Caco-2 (cell line): ENCODE measurements around the gene VOPP1. TPM values are rescaled to one million over a fixed set of nuclear protein-coding genes. Genes with fewer than 3 reads are reported as not detected.

Experiments
- BruUV-seq: library from RNA; stranded (reverse); fragments of 400-500 nt; replicated peaks from 2 replicates; lab custom pipeline; 2021; lab: Mats Ljungman, UMichigan
- CTCF ChIA-PET: fragments of 300-600 bp; sonication (Branson Sonifier 250); formaldehyde crosslinking; loops from one replicate; lab custom pipeline; 2022; ENCODE audit warnings: antibody characterized with exemption; lab: Charles Lee
- POLR2A ChIA-PET: fragments of 300-600 bp; sonication (Branson Sonifier 250); formaldehyde crosslinking; loops from one replicate; lab custom pipeline; 2022; ENCODE audit warnings: antibody characterized with exemption; lab: Charles Lee
- DNase-seq, 2 experiments: peaks; one replicate each; pipeline versions ENCODE4 v3.0.0 to v3.0.0-alpha.2; 2020 to 2022
- H3K27me3 ChIP-seq: replicated peaks from 2 replicates; pipeline ENCODE4 v1.6.0; 2011; ENCODE audit warnings: low read length; ENCODE audit not compliant: control insufficient read depth, insufficient read depth
- H3K36me3 ChIP-seq: 2 replicates; pipeline ENCODE4 v1.5.1; 2011; ENCODE audit warnings: low read length; ENCODE audit not compliant: control insufficient read depth, insufficient read depth
- H3K4me1 ChIP-seq: fragments of 250-450 bp; sonication (Bioruptor Pico); 2 replicates; pipeline ENCODE4 v1.5.1; 2020; ENCODE audit warnings: mild to moderate bottlenecking
- H3K4me3 ChIP-seq: 2 replicates; pipeline ENCODE4 v1.5.1; 2011; ENCODE audit warnings: low read depth, mild to moderate bottlenecking, control low read depth, low read length
- H3K9me3 ChIP-seq: fragments of 250-450 bp; sonication (Bioruptor Pico); 2 replicates; pipeline ENCODE4 v1.5.1; 2020; ENCODE audit warnings: mild to moderate bottlenecking, moderate library complexity
- H3K27ac Mint-ChIP-seq: one replicate; pipeline ENCODE4 v1.8.0; 2022; ENCODE audit warnings: mixed read lengths; ENCODE audit not compliant: unreplicated experiment
- H3K27me3 Mint-ChIP-seq: one replicate; pipeline ENCODE4 v1.8.0; 2022; ENCODE audit warnings: mixed read lengths; ENCODE audit not compliant: insufficient read depth, unreplicated experiment
- H3K36me3 Mint-ChIP-seq: one replicate; pipeline ENCODE4 v1.8.0; 2022; ENCODE audit warnings: mild to moderate bottlenecking, mixed read lengths; ENCODE audit not compliant: insufficient read depth, unreplicated experiment
- H3K4me1 Mint-ChIP-seq: one replicate; pipeline ENCODE4 v1.8.0; 2022; ENCODE audit warnings: low read depth, mixed read lengths; ENCODE audit not compliant: unreplicated experiment
- H3K4me3 Mint-ChIP-seq: one replicate; pipeline ENCODE4 v1.8.0; 2022; ENCODE audit warnings: mild to moderate bottlenecking, moderate library complexity, mixed read lengths; ENCODE audit not compliant: unreplicated experiment
- H3K9me3 Mint-ChIP-seq: one replicate; pipeline ENCODE4 v1.8.0; 2022; ENCODE audit warnings: mixed read lengths; ENCODE audit not compliant: unreplicated experiment
- intact Hi-C: fragments of 100-400 bp; cut with micrococcal nuclease; formaldehyde crosslinking; loops from one replicate; pipeline ENCODE4 v1.10.0; 2022; ENCODE audit not compliant: unreplicated experiment
- total RNA-seq: library from RNA; stranded (reverse); gene quantifications from 2 replicates; pipeline ENCODE4 v1.2.3, GENCODE V29; 2022
- TF ChIP-seq, protein P1 (sequence below), 2 experiments: fragments of 200-600 bp in 1 of 2; IDR thresholded peaks; 1 replicate in 1 of 2; 2 replicates in 1 of 2; pipeline versions ENCODE4 v1.5.1 to v1.8.0; 2011 to 2022; ENCODE audit warnings: antibody characterized with exemption in 1 of 2, control low read depth in 1 of 2, inconsistent platforms in 1 of 2, low read depth in 1 of 2, low read length in 1 of 2, mild to moderate bottlenecking in 1 of 2, moderate library complexity in 1 of 2; ENCODE audit not compliant: insufficient read depth in 1 of 2, severe bottlenecking in 1 of 2, unreplicated experiment in 1 of 2

Gene VOPP1
- total RNA-seq, 1 experiment from 2014 or later: 46.8 TPM

DNA sequence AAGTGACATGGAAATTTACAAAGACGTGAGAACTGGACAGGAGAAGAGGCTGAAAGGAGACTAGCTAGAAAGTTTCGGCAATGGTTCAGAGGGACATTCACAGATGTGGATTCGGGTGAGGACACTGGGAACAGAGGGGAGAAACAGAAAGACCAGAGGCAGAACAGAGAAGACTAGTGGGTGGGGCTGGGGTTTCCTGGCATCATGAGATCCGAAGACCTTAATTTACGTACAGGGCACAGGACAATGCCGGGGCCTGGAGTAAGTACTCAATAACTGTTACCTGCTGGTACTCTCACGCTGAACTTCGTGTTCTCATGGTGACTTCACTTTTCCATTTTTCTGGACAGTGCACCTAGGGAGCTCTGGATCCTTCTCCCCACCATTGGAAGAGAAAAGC, 53.5 kb downstream of the VOPP1 start:
- intact Hi-C loops: loop anchor here (10.0 kb wide), 1 partner anchor 84 kb away; no protein-coding TSS in a partner anchor
- Mint-ChIP-seq H3K4me1 (no peaks in the 10 kb centered on the region), H3K4me3 (no peak overlapping the region), H3K27me3 (no peaks in the 10 kb centered on the region), H3K9me3 (no peaks in the 10 kb centered on the region), H3K27ac (no peak overlapping the region), H3K36me3 (no peaks in the 10 kb centered on the region)
- ChIA-PET CTCF (no interaction called here), POLR2A (no interaction called here)
- no peak for DNase-seq
- Histone ChIP-seq H3K4me1 (no peaks in the 10 kb centered on the region), H3K4me3 (no peak overlapping the region), H3K9me3 (no peaks in the 10 kb centered on the region), H3K36me3 (no peaks in the 10 kb centered on the region; the same call in 1 of the 2 replicates), H3K27me3 (no peaks in the 10 kb centered on the region)
- TF ChIP-seq, protein P1, sequence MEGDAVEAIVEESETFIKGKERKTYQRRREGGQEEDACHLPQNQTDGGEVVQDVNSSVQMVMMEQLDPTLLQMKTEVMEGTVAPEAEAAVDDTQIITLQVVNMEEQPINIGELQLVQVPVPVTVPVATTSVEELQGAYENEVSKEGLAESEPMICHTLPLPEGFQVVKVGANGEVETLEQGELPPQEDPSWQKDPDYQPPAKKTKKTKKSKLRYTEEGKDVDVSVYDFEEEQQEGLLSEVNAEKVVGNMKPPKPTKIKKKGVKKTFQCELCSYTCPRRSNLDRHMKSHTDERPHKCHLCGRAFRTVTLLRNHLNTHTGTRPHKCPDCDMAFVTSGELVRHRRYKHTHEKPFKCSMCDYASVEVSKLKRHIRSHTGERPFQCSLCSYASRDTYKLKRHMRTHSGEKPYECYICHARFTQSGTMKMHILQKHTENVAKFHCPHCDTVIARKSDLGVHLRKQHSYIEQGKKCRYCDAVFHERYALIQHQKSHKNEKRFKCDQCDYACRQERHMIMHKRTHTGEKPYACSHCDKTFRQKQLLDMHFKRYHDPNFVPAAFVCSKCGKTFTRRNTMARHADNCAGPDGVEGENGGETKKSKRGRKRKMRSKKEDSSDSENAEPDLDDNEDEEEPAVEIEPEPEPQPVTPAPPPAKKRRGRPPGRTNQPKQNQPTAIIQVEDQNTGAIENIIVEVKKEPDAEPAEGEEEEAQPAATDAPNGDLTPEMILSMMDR (IDR thresholded peaks at IDR 0.05; ENCODE audit: insufficient read depth in 1 of 2, low read depth in 1 of 2, low read length in 1 of 2, severe bottlenecking in 1 of 2, unreplicated experiment in 1 of 2): no peak
- BruUV-seq: no TSS peak

DNA sequence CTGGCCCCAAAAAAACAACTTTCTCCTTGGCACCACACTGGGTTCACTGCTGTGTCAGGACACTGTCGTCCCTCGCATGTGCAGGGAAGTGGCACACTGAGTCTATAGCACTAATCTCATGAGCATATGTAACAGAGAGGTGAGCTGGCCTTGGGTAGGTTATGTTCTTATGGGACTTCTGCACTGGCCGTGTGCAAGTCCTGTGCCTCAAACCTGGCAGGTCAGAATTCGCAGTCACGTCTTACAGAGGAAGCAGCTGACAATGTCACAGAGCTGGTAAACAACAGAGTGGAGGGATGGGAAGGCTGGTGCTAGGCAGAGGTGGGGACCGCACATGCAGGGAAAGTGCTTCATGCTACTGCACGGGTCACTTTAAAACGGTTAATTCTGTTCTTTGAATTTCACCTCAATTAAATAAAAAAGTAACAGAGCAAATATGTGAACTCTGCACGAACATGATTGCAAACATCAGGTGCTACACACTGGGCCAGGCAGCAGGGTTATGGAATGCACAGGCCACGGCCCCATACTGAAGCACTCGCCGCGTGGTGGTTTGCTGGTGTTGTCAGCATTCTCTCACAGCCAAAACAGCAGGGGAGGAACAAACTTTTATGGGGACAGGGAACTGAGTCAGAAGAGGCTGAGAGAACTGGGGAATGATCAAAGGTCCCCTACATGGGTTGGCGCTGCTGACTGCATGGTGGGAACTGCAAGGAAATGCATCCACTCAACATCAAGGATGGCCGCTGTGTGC, 54.2 kb downstream of the VOPP1 start:
- H3K27ac Mint-ChIP-seq: no peak overlapping the region
- Histone ChIP-seq H3K36me3 (no peaks in the 10 kb centered on the region; the same call in 1 of the 2 replicates), H3K4me3 (no peak overlapping the region), H3K9me3 (no peaks in the 10 kb centered on the region), H3K4me1 (no peaks in the 10 kb centered on the region), H3K27me3 (no peaks in the 10 kb centered on the region)
- CTCF ChIA-PET: no interaction called here
- TF ChIP-seq, protein P1 (IDR thresholded peaks at IDR 0.05; ENCODE audit: insufficient read depth in 1 of 2, low read depth in 1 of 2, low read length in 1 of 2, severe bottlenecking in 1 of 2, unreplicated experiment in 1 of 2): no peak
- no peaks in the 10 kb centered on the region for H3K4me1 Mint-ChIP-seq
- DNase-seq: no peak
- H3K27me3 Mint-ChIP-seq: no peaks in the 10 kb centered on the region
- no peaks in the 10 kb centered on the region for H3K9me3 Mint-ChIP-seq
- POLR2A ChIA-PET: no interaction called here
- no peaks in the 10 kb centered on the region for H3K36me3 Mint-ChIP-seq
- intact Hi-C loops: loop anchor here (10.0 kb wide), 1 partner anchor 83 kb away; no protein-coding TSS in a partner anchor
- H3K4me3 Mint-ChIP-seq: no peak overlapping the region
- no TSS peak for BruUV-seq

DNA sequence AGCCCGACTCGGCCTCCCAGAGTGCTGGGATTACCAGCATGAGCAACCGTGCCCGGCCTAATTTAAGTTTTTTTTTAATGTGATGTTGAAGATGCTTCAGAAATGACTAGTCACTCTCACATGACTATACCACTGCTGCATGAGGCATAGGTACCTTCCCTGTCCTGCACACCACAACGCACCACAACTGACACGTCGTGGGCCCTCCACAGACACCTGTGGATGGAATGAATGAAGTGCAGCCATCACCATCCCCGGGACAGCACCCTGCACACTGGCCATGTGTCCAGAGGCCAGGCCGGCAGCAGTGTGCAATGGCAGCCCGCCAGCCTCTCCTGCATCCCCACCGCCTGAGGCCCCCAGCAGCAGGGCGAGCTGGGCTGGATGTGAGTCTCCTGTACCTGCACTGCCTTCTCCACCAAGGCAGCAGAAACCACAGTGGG, 55.1 kb downstream of the VOPP1 start:
- no peaks in the 10 kb centered on the region for H3K4me1 Mint-ChIP-seq
- no peak for DNase-seq
- Histone ChIP-seq H3K4me1 (no peaks in the 10 kb centered on the region), H3K27me3 (no peaks in the 10 kb centered on the region), H3K4me3 (no peak overlapping the region), H3K36me3 (no peaks in the 10 kb centered on the region; the same call in 1 of the 2 replicates), H3K9me3 (no peaks in the 10 kb centered on the region)
- H3K9me3 Mint-ChIP-seq: no peaks in the 10 kb centered on the region
- TF ChIP-seq, protein P1 (IDR thresholded peaks at IDR 0.05; ENCODE audit: insufficient read depth in 1 of 2, low read depth in 1 of 2, low read length in 1 of 2, severe bottlenecking in 1 of 2, unreplicated experiment in 1 of 2): no peak
- intact Hi-C loops: loop anchor here (10.0 kb wide), 1 partner anchor 82 kb away; no protein-coding TSS in a partner anchor
- no peaks in the 10 kb centered on the region for H3K36me3 Mint-ChIP-seq
- ChIA-PET POLR2A (no interaction called here), CTCF (no interaction called here)
- no peak overlapping the region for H3K27ac Mint-ChIP-seq
- no peak overlapping the region for H3K4me3 Mint-ChIP-seq
- BruUV-seq: no TSS peak
- H3K27me3 Mint-ChIP-seq: no peaks in the 10 kb centered on the region
